Chondrocyte (in vitro differentiated cells): ENCODE measurements around the gene MRPS15. TPM values are rescaled to one million over a fixed set of nuclear protein-coding genes. Genes with fewer than 3 reads are reported as not detected.

ENCODE experiments used
- DNase-seq: peaks from one replicate; pipeline ENCODE4 v3.0.0; 2021; ENCODE audit warnings: mixed read lengths, low spot score
- H3K27ac Mint-ChIP-seq: one replicate; pipeline ENCODE4 v1.8.0; 2021; ENCODE audit warnings: mild to moderate bottlenecking, moderate library complexity, mixed read lengths; ENCODE audit not compliant: unreplicated experiment
- H3K27me3 Mint-ChIP-seq: 2 replicates; pipeline ENCODE4 v1.8.0; 2021; ENCODE audit warnings: low read depth, mixed read lengths
- H3K36me3 Mint-ChIP-seq: 2 replicates; pipeline ENCODE4 v1.8.0; 2021; ENCODE audit warnings: low read depth, mixed read lengths
- H3K4me1 Mint-ChIP-seq: 2 replicates; pipeline ENCODE4 v1.8.0; 2021; ENCODE audit warnings: low read depth, mild to moderate bottlenecking, mixed read lengths
- H3K4me3 Mint-ChIP-seq: one replicate; pipeline ENCODE4 v1.8.0; 2021; ENCODE audit warnings: mild to moderate bottlenecking, moderate library complexity, mixed read lengths; ENCODE audit not compliant: unreplicated experiment
- H3K9me3 Mint-ChIP-seq: 2 replicates; pipeline ENCODE4 v1.8.0; 2021; ENCODE audit warnings: low read depth, mixed read lengths
- CTCF ChIP-seq: fragments of 200-600 bp; sonication (generic); IDR thresholded peaks from 2 replicates; pipeline ENCODE4 v1.5.0; 2021; ENCODE audit warnings: antibody characterized with exemption, mild to moderate bottlenecking, moderate library complexity
- total RNA-seq: library from RNA; stranded (reverse); gene quantifications from 3 replicates; pipeline ENCODE4 v1.2.1, GENCODE V29; 2021

Gene MRPS15
- total RNA-seq, 1 donor from 2014 or later: 51.3 TPM

GRCh38 chr1:36415661-36416326 is 48.4 kb downstream of the MRPS15 start:
- H3K4me1 Mint-ChIP-seq: peaks cover 10% of the 10 kb centered on the region
- no peak overlapping the region for H3K4me3 Mint-ChIP-seq
- no peak overlapping the region for H3K27ac Mint-ChIP-seq
- H3K27me3 Mint-ChIP-seq: no peaks in the 10 kb centered on the region
- TF ChIP-seq CTCF: no peak
- no peaks in the 10 kb centered on the region for H3K9me3 Mint-ChIP-seq
- H3K36me3 Mint-ChIP-seq: peaks cover 6% of the 10 kb centered on the region
- DNase-seq: no peak

GRCh38 chr1:36414384-36414783 is 49.8 kb downstream of the MRPS15 start:
- H3K36me3 Mint-ChIP-seq: peaks cover 10% of the 10 kb centered on the region
- DNase-seq: no peak
- TF ChIP-seq CTCF: no peak
- no peaks in the 10 kb centered on the region for H3K4me1 Mint-ChIP-seq
- H3K9me3 Mint-ChIP-seq: no peaks in the 10 kb centered on the region
- H3K27ac Mint-ChIP-seq: no peak overlapping the region
- no peak overlapping the region for H3K4me3 Mint-ChIP-seq
- H3K27me3 Mint-ChIP-seq: no peaks in the 10 kb centered on the region

- H3K4me3 Mint-ChIP-seq: no peak overlapping the region
- H3K4me1 Mint-ChIP-seq: no peaks in the 10 kb centered on the region
- no peak for TF ChIP-seq CTCF
- peaks cover 18% of the 10 kb centered on the region for H3K36me3 Mint-ChIP-seq
- H3K27me3 Mint-ChIP-seq: no peaks in the 10 kb centered on the region
- no peak for DNase-seq
- H3K27ac Mint-ChIP-seq: peak overlapping the region; percentile 5
- H3K9me3 Mint-ChIP-seq: no peaks in the 10 kb centered on the region
Observed at GRCh38 chr1:36411674-36412648, 52.2 kb downstream of the MRPS15 start.

DNA sequence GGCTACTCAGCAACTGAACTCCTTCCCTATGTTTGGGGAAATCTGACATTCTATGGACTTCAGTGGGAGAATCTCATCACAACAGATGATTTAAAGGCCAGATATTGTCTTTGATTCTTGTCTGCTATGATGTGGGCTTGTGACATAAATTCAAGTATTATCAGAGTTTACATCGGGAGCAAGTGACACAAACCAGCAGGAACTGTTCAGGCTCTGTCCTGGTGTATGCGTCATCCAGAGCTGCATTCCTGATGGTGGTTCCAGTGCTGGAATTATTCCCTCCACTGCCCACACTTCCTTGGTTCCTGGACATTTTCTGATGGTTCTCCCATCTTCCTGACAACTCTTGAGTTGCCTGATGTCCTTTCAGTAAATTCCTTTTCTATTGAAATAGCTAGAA is 55.7 kb downstream of the MRPS15 start:
- no peak for DNase-seq
- peak overlapping the region; percentile 1 for H3K27ac Mint-ChIP-seq

More for the DNA sequence above, 55.7 kb downstream of the MRPS15 start:
- Mint-ChIP-seq H3K4me3 (no peak overlapping the region), H3K9me3 (no peaks in the 10 kb centered on the region), H3K4me1 (no peaks in the 10 kb centered on the region), H3K36me3 (peaks cover 21% of the 10 kb centered on the region), H3K27me3 (no peaks in the 10 kb centered on the region)
- TF ChIP-seq CTCF: no peak
